Measurements from ENCODE around the gene PTGER3. TPM values are rescaled to one million over a fixed set of nuclear protein-coding genes. Genes with fewer than 3 reads are reported as not detected.
"Not testable (repeated sequence)": the region's sequence is repeated elsewhere in the genome, so short reads cannot be mapped to it uniquely, and the experiment has no call there.

PTGER3 gene
- total RNA-seq, 6 experiments from 2014 or later: 0.12 to 0.35 (median 0.20) TPM; not detected in 2

GRCh38 chr1:70945251-70945650 is 102.4 kb downstream of the PTGER3 start:
- Histone ChIP-seq H3K27me3 (no peaks in the 10 kb centered on the region), H3K9me3 (no peaks in the 10 kb centered on the region), H3K27ac (no peak overlapping the region), H3K36me3 (no peaks in the 10 kb centered on the region), H3K4me1 (no peaks in the 10 kb centered on the region), H3K4me3 (no peak overlapping the region)
- intact Hi-C loops (cut with DNase I): no loop called here
- no peak for TF ChIP-seq CTCF (IDR thresholded peaks at IDR 0.05)
- no peak for TF ChIP-seq POLR2A (IDR thresholded peaks at IDR 0.05)
- ATAC-seq (no peak), DNase-seq (no peak)
- 49% methylated on average over 3 of the region's 3 CpGs for WGBS (ENCODE audit: insufficient coverage, low coverage, low lambda C conversion rate, missing lambda C conversion rate)

GRCh38 chr1:70941563-70941962 is 106.1 kb downstream of the PTGER3 start:
- no peak for DNase-seq
- Histone ChIP-seq H3K36me3 (no peaks in the 10 kb centered on the region), H3K9me3 (no peaks in the 10 kb centered on the region), H3K27ac (no peak overlapping the region), H3K4me3 (no peak overlapping the region), H3K4me1 (no peaks in the 10 kb centered on the region), H3K27me3 (no peaks in the 10 kb centered on the region)
- ATAC-seq: no peak
- TF ChIP-seq POLR2A (IDR thresholded peaks at IDR 0.05): no peak
- TF ChIP-seq CTCF (IDR thresholded peaks at IDR 0.05): no peak
- 47% methylated on average over 2 of the region's 2 CpGs for WGBS (ENCODE audit: insufficient coverage, low coverage, low lambda C conversion rate, missing lambda C conversion rate)
- intact Hi-C loops (cut with DNase I): no loop called here

- H3K4me1 ChIP-seq; H3K27me3 ChIP-seq; H3K9me3 ChIP-seq; intact Hi-C loops (cut with DNase I); H3K36me3 ChIP-seq; DNase-seq; H3K27ac ChIP-seq; H3K4me3 ChIP-seq; ATAC-seq: not testable (repeated sequence)
- 45% methylated on average over 2 of the region's 2 CpGs for WGBS (ENCODE audit: insufficient coverage, low coverage, low lambda C conversion rate, missing lambda C conversion rate)
Observed at GRCh38 chr1:70940398-70940797, 107.2 kb downstream of the PTGER3 start.

GRCh38 chr1:70934194-70934961 is 113.2 kb downstream of the PTGER3 start:
- intact Hi-C loops (cut with DNase I): no loop called here
- H3K4me3 ChIP-seq: no peak overlapping the region
- ATAC-seq (no peak), DNase-seq (no peak)
- H3K9me3 ChIP-seq: no peaks in the 10 kb centered on the region
- no peaks in the 10 kb centered on the region for H3K36me3 ChIP-seq
- 51% methylated on average over 5 of the region's 5 CpGs for WGBS (ENCODE audit: insufficient coverage, low coverage, low lambda C conversion rate, missing lambda C conversion rate)
- no peaks in the 10 kb centered on the region for H3K4me1 ChIP-seq
- H3K27me3 ChIP-seq: no peaks in the 10 kb centered on the region
- TF ChIP-seq POLR2A (IDR thresholded peaks at IDR 0.05) (no peak), CTCF (IDR thresholded peaks at IDR 0.05) (no peak)
- H3K27ac ChIP-seq: no peak overlapping the region

- no peak overlapping the region for H3K4me3 ChIP-seq
- no peaks in the 10 kb centered on the region for H3K27me3 ChIP-seq
- no peak overlapping the region for H3K27ac ChIP-seq
- WGBS (ENCODE audit: insufficient coverage, low coverage, low lambda C conversion rate, missing lambda C conversion rate): no CpG with 5 or more reads among the region's 1 CpG
- no peak for ATAC-seq
- DNase-seq: no peak
- H3K4me1 ChIP-seq: no peaks in the 10 kb centered on the region
- TF ChIP-seq CTCF (IDR thresholded peaks at IDR 0.05): no peak
- no peak for TF ChIP-seq POLR2A (IDR thresholded peaks at IDR 0.05)
- intact Hi-C loops (cut with DNase I): no loop called here
- H3K36me3 ChIP-seq: no peaks in the 10 kb centered on the region
- no peaks in the 10 kb centered on the region for H3K9me3 ChIP-seq
Observed at GRCh38 chr1:70930062-70930461, 117.6 kb downstream of the PTGER3 start.
